COLO829 (cell line): ENCODE measurements around the gene SLC22A23.

Source experiments
- DNase-seq: peaks from one replicate; pipeline ENCODE4 v3.0.0; 2012; ENCODE audit warnings: low spot score

The SLC22A23 gene

DNA sequence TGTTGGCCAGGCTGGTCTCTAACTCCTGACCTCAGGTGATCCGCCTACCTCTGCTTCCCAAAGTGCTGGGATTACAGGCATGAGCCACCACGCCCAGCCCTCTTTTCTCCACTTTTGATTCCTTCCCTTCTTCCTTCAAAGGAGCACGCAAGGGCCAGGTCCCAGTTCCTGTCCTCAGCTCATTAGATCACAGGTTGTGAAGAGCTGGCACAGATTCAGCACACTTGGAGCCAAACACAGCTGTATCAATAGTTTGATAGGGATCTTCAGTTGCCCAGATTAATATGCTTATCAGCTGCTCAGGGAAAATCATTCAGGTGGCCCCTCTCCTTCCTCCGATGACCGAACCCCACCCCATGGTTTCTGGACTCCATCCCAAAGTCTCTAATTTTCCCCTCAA lies 14.4 kb upstream of the SLC22A23 start:
- DNase-seq, result no peak

DNA sequence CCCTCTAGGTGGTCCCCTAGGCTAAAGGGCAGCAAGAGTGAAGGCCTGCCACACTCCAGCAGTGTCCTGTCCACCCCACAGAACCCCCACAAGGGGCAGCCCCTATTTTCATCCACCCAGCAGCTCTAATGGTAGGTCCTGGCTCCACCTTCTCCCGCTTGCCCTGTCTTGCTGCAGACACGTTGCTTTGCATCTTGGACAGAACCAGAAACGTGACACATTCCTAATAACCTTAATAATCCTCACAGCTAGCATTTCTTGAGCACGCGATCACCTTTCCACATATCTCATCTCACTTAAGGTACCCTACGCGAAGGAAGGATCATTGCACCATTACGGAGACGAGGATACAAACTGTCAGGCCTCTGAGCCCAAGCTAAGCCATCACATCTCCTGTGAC lies 11.7 kb upstream of the SLC22A23 start:
- DNase-seq, result no peak

GRCh38 chr6:3467996-3468395 lies 11.1 kb upstream of the SLC22A23 start:
- no peak for DNase-seq

DNA sequence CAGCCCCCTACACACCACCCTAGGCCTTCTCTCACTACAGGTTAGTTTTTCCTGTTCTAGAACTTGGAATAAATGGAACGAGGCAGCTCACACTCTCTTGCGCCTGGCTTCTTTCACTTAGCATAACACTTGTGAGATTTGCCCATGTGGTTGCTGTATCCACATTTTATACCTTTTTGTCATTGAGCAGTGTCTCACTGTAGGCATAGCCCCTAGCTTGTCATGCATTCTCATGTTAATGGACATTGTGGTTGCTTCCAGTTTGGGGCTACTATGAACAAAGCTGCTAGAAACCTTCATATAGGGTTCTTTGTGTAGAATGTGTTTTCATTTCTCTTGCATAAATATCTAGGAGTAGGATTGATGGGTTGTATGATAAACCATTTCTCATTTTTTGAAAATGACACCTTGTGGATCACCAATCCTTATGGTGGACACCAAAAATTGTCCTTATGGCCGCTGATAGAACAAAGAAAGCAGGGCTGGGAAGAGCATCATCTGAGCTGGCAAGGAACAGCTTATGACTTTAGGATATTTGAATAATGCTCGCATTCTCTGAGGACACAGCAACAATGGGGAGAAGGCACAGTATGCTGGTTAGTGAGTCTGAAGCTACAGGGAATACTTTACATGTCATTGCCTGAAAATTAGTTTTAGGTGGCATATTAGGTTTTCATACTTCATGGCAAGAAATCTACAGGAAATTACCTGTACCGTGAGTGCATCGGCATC lies 9.8 kb upstream of the SLC22A23 start:
- DNase-seq, result no peak

DNA sequence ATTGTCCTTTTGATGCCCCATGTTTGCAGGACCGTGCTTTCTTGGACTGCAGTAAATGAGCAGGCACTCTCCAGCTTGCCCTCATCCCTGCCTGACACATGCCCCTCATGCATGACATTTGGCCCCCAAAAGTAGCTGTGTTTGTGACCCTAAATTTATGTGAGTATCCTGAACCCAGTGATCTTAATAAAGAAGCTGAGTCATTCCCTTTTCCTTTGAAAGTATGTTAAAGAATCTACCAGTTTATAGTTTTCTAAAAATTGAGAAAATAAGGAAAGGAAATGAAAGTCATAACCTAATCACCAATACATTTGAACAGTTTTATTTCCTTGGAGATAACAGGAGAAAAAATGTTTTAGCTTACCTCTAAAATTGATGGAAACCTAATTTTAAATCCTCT lies 3.4 kb upstream of the SLC22A23 start:
- no peak for DNase-seq

GRCh38 chr6:3458706-3459421 lies 2.0 kb upstream of the SLC22A23 start:
- DNase-seq, result no peak

GRCh38 chr6:3457710-3458602 lies 1.1 kb upstream of the SLC22A23 start:
- no peak for DNase-seq

GRCh38 chr6:3456395-3456897 lies 404 bp downstream of the SLC22A23 start:
- no peak for DNase-seq

- DNase-seq, result no peak
These were observed 1.1 kb downstream of the SLC22A23 start for GRCh38 chr6:3455569-3456394.

- DNase-seq, result no peak
These were observed 1.7 kb downstream of the SLC22A23 start for GRCh38 chr6:3455147-3455568.

- no peak for DNase-seq
These were observed 2.4 kb downstream of the SLC22A23 start for GRCh38 chr6:3454273-3455010.

- no peak for DNase-seq
These were observed 3.2 kb downstream of the SLC22A23 start for GRCh38 chr6:3453413-3454272.

DNA sequence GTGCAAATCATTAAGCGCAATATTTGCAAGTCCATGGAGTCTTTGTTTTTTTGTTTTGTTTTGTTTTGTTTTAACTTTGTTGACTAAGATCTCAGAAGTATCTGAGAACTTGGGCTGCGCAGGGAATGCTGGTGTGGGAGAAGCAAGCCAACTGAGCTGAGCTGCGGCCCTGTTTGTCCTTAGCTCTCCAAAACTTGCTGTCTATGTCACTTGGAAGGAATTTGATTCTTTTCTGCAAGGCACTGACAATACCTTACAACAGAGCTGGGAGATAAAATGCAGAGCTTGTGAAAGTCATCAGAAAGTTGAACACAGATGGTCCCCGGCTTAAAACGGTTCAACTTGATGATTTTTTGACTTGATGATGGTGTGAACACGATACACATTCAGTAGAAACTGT lies 5.4 kb downstream of the SLC22A23 start:
- no peak for DNase-seq

DNA sequence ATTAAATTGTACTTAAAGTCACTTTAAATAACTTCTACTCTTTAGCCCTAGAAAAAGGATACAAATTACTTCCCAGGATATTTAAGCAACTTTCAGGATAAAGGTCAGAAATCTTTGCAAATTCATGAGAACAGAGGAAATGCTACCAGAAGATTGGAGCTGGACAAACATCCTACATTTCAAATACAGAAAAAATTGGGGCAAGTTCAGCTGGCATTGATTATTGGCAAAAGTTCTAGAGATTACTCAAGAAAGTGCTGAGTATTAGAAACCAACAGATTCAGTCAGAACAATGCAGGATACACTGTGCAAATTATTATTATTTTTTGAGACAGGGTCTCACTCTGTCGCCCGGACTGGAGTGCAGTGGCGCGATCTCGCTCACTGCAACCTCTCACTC lies 6.0 kb downstream of the SLC22A23 start:
- no peak for DNase-seq

- no peak for DNase-seq
These were observed 7.0 kb downstream of the SLC22A23 start for GRCh38 chr6:3449750-3450305.

DNA sequence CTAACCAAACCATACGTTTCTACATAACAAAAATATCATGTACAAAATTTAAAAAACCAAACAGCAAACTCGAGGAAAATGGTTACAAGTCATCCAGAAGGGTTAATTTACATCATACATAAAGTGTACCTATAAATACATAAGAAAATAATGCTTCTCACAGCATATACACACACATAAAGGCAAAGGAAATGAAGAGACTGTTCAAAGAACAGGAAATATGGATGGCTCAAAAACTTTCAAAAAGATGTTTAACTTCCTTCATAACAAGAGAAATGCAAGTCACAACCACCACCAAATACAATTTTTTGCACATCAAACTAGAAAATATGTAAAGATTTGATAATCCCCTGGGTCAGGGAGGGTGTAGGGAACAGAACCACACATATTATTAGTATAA lies 7.5 kb downstream of the SLC22A23 start:
- no peak for DNase-seq

- DNase-seq, result no peak
These were observed 9.8 kb downstream of the SLC22A23 start for GRCh38 chr6:3447005-3447404.

DNA sequence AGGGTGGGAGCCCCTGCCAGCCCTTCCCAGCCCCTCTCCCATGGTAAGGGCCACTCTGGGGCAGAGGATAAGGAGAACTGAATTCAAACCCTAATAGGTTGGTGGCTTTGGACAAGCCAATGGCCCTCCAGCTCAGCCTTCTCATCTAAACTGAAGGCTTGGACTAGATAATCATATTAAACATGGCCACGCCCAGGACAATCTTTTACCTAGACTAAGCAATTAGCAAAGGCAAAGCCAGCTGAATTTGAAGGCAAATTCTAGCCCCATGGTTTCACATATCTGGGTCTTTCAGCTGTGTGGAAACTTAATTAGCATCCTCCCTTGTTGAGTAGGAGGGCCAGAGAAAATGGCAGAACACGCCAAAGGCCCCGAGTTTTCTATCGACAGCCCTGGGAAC lies 10.7 kb downstream of the SLC22A23 start:
- DNase-seq, result no peak

GRCh38 chr6:3444276-3445088 lies 12.4 kb downstream of the SLC22A23 start:
- DNase-seq, result no peak
